ENCODE measurements around the gene CYB5A.
"Not testable (repeated sequence)": the region's sequence is repeated elsewhere in the genome, so short reads cannot be mapped to it uniquely, and the experiment has no call there.

CYB5A gene, protein sequence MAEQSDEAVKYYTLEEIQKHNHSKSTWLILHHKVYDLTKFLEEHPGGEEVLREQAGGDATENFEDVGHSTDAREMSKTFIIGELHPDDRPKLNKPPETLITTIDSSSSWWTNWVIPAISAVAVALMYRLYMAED

DNA sequence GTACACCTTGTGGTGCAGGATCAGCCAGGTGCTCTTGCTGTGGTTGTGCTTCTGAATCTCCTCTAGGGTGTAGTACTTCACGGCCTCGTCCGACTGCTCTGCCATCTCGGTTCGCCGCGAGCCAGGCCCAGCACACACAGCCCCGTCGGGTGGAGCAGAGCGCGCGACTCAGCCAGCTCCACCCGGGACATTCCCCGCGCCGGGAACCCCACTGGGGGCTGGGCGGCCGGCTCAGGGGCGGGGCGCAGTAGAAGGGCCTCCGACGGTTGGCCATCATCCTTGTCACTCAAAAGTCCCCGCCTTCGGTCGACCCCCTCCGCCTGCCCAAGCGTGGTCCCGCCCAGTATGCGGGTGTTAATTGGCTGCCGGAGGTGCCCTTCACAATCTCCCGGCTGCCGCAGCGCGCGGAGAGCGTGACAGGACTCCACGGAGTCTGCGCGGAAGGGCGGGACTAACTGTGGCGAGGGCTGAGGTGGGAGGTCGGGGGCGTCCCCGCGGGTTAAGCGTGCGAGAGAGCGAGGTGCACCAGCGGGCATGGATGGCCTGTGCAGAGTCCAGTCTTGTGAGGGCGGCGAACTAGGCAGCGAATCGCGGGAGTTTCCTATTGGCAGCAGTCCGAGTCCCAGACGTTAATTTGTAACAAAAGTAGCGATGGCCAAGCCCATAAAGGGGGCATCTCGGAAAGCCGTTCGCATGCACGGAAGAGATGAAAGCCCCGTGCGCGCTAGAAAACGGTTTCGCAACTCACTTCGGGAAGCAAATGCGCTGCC, at the start of gene CYB5A:
Gene CYB5A, minus strand, starts transcription at position 193 of the 770 bp plus-strand sequence. Its CDS starts 88 bp downstream, at position 105.
- peak; percentile 98 for DNase-seq

DNA sequence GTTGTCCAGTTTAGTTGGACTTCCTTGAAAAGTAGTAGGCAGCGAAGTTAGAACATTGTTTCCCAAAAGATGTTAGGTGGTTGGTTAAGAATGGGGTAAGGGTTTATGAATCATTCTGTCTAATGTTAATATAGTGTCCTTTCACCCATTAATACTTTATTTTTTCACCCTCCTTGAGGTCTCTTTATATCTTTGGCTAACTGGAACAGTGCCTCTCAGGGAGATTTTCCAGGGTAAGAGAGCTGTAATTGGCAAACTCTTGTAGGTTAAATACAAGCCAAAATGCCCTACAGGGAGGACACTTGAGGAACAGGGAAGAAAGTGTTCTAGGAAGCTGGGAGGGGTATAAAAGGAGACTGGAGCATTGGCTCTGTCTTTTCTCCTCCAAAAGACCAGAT, 46.1 kb upstream of the CYB5A start:
- no peak for DNase-seq

DNA sequence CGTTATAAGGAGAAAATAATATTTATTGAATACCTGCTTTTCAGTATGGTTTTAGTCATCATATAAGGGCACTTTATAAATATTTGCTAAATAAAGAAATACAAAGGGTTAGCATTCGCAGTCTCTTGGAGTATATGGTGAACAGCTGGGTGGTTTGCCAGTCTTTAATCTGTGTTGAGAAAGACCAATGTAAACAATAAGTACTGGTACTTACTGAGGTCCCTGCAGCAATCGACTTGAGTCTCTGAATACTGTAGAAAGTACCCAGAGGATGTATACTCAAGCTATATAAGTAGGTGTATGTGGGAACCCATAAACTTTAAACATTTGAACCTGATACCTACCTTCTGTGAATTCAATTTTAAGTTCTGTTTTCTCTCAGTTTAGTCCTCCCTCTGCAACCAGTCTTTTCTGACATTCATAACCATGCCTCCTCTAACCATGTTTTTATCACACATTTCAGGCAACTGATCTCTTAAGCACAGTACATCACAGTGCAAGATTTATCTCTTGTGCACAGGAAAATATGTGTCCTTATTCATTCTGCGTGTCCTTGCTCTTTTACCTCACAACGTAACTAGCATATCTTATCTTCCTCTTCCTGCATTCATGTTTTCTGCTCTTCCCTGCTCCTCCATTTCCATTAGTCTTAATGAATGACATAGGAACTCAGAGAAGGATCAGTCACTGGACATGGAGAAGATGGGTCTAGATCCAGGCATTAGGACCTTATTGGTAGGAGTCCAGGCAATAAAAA, 45.6 kb upstream of the CYB5A start:
- DNase-seq: no peak

DNA sequence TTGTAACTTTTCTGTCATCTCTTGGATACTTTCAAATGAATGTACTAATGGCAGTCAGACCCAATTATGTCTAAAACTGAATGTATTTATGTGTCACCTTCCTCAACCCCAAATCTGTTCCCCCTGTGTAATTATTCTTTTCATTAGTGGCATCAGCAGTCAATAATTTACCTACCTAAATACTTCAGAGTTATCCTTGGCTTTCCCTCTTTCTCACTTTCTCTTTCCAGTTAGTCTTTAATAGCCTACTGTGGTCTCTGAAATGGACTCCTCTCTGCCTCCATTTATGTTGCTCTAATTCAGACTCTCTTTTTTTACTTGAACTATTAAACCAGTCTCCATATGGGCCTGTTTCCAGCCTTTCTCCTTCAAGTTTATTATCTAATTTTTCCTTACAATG, 44.9 kb upstream of the CYB5A start:
- DNase-seq: no peak

DNA sequence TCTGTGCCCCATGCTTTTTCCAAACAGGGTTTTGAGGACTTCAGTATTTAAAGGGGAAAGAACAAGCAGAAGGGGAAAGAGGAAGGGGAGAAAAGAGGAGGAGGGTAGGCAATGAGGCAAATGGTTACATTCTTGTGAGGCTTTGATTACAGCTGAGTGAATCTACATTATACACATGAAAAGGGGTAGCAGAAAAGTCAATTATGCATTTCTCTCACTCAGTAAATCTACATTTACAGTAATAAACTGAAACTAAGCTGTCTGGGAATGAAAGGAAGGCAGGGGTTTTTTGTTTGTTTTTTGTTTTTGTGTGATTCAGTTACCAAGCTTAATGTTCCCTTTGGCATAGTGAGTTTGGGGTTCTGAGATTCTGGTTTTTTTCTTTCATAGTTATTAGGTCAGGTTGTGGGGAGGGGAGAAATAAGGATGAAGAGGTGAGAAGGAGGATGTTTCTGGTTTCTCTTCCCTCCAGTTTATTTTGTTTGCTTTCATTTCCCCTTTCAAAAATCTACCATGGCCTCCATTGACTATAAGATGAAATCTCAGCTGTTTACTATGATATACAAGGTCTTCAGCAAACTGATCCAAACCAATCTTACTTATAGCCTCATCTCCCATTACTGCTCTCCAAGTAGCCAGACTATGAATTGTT, 42.6 kb upstream of the CYB5A start:
- DNase-seq: no peak

DNA sequence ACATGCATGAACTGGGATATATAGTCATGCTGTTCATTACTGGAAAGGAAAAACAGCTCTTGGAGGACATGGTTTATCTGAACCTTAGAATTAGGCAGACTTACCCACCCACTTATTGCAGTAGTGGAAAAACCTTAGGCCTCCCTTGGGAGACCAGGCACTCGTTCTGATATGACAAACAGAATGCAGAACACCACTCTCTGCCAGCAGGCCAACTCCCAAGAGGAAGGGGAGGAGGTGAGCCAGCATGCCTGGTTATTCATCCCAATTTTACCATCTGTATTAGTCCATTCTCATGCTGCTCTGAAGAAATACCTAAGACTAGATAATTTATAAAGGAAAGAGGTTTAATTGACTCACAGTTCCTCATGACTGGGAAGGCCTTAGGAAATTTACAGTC, 41.3 kb upstream of the CYB5A start:
- no peak for DNase-seq

DNA sequence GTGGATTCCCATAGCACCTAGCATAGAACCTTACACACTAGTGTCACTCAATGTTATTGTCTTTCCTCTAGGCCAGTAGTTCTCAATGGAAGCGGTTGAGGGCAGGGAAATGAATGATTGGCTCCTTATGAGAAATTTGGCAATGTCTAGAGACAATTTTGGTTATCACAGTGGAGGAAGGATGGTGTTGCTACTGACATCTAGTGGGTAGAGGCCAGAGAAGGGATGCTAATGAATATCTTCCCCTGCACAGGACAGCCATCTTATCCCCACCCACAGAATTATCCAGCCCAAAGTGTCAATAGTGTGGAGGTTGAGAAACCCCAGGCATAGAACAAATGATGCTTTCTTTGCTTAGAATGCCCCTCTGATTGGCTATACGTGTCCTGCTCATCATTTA, 39.6 kb upstream of the CYB5A start:
- DNase-seq: no peak

DNA sequence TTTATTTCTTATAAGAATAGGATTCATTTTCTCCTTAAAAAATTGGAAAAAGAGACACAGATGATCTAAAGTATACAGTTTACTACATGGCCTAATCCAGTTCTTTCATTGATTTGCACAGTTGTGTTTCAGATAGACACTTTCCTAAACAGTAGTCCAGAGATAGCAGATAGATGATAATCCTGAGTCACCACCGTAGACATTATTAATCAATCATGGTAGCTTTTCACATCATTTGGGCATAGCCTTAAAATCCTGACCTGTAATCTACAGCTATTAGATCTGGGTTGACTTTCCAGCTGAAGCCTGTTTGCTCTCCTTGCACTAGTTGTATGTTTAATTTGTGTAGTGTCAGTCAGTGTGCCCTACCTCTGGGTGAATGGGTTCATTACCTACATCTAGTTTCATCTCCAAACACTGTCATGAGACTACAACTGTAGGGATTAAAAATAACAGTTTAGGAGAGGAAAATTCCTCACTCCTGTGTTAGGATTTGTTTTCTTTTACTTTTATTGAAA, 38.0 kb upstream of the CYB5A start:
- DNase-seq: no peak

DNA sequence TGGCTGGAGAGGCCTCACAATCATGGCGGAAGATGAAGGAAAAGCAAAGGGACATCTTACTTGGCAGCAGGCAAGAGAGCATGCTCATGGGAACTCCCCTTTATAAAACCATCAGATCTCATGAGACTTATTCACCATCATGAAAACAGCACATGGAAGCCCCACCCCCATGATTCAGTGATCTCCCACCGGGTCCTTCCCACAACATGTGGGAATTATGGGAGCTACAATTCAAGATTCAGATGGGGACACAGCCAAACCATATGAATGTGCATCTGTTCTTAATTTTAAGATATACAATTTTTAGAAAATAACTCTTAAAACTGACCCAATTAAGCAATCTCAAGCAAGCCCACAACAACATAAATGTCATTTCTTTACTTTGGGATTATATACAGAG, 36.4 kb upstream of the CYB5A start:
- no peak for DNase-seq

DNA sequence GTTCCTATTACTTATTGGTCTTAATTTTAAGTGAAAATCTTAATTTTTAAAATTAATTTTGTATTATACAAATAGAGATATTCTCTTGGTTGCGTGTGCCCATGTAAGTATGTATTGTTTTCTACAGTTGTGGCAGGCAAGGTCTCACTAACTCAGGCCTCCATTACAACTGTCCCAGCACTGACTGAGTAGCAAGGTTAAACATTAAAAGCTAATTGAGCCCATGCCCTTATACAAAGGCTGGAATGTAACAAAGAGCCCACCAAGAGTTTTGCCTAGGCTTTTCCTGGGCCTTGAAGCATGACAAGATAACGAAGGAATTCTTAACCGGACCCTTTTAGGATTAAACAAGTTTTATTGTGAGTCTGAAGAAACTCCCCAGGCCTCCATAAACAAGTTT, 35.0 kb upstream of the CYB5A start:
- not testable (repeated sequence) for DNase-seq

DNA sequence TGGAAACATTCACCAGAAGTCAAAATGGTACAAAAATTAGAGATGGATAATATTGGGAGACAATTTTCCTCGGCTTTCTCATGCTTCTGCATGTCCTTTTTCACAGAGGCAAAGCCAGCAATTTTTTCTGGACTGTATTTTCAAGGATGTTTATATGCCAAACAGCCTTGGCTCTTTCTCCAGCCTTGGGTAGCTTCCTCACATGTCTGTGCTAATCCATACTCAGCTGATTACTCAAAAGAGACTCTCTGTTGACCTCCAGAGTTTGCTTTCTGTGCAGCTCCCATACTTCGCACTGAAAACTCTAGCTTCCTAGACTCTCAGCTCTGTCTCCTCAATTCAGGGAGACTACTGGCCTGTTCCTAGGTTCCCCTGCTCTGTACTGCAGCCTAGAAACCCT, 34.5 kb upstream of the CYB5A start:
- DNase-seq: no peak

DNA sequence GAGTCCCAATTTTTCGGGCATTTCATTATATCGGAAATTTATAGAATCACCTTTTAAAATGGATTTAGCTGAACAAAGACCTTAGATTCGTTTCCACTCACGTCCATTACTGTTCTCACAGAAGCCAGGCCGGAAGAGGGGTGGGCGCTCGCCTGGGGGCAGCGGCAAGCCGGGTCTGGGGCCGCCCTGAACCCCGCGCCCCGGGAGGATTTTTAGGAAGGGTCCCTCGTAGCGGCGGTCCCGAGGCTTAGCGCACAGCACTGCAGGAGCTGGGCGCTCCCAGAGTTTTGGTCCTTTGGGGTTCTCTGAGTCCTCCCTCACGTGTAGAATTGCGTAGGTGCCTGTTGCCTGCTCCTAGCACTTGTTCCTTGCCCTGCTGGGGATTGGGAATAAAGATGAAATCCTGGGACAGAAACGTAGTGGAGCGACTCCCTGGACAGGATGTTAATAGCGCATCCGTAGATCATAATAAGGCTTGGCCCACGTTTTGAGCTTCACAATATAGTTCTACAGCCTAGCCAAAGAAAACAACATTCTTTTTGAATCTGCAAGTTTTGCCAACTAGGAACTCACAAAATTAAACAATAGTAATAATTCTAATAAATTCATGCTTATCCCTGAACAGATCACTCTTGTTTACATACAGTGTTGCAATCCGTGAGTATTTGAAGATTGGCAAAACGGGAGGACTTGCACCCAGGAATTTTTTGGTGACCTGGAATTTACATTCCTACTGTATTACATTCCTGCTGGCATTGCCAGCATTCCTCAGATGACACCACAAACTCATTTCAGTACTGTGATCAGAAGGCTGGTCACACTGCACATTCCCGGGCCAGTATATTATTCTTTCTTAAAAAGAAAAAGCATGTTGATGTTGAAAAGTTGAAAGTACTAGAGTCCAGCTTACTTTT, 24.8 kb upstream of the CYB5A start:
- DNase-seq: no peak

DNA sequence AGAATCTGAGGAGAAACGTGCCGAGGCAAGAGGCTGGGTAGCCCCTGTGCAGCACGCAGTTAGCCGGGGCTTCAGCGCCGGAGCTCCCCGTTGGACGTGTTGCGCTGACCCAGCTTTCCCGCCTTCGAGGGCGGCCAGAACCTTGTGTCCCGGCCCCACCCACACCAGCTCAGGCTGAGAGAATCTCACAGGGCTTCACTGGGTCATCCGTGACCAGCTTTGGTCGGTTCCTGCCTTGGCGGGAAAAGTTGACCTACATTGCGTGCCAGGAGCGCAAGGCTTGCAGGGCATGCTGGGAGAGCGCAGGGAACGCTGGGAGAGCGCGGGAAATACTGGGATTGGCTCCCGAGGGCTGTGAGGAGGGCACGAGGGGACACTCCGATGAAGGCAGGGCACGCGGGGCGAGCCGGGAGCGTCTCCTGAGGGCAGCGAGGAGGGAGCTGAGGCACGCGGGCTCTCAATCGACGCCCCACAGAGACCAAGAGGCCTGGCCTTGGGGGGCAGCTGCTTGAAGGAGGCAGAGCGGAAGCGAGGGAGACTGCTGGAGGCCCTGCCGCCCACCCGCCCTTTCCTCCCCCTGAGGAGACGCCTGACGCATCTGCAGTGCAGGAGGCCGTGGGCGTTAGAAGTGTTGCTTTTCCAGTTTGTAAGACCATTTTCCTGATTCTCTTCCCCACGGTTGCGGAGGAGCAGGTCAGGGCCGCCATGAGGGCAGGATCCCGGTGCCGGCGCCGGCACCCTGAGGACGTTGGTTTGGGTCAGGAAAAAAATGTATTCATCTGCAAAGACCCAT, 23.9 kb upstream of the CYB5A start, which contains the start of gene C18orf63:
Gene C18orf63, plus strand, starts transcription at position 376 of the 793 bp plus-strand sequence. CDS start 2,027 bp downstream, outside the sequence.
- no peak for DNase-seq

DNA sequence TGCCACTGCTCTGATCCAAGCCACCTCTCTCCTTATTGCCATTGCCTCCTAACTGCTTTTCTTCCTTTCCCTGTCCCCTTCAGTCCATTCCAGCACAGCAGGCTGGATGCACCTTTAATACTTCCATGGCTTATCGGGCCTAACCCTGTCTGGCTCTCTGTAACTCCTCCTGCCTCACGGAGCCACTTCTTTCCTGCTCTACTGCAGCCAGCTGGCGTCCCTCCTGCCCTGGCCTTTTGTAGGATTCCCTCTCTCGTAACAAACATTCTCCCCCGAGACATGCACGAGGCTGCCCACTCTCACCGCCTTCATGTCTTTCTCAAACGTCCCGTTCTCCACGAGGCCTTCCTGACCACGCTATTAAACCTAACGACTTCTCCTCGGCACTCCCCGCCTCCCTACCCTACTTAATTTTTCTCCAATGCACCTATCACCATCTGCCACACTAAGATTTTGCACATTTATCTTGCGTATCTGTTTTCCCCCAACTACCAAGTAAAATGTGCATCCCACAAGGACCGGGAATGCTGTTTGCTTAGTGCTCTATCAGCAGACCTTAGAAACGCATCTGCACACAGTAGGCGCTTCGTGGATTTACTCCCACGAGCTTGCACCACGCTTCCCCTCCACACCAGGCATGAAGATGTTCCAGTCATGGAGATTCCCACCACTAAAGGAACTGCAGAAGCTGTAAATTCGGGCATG, 23.1 kb upstream of the CYB5A start:
- no peak for DNase-seq

DNA sequence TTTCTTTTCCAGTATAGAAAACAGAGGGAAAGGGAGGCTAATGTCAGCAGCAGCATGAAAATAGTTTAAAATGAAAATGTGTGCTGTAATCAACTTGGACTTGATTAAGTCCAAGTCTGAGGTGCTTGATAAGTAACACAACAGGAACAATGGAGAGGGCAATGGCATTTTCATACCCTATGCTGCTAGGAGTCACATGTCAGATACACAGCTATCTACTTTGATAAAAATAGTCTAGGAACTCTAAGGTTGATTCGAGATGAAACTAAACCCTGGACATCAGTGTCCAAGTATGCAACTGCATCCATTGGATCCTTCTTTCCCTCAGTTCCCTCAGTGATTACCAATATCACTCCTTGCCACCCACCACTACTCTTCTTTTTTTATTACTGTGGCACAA, 19.2 kb upstream of the CYB5A start:
- no peak for DNase-seq

DNA sequence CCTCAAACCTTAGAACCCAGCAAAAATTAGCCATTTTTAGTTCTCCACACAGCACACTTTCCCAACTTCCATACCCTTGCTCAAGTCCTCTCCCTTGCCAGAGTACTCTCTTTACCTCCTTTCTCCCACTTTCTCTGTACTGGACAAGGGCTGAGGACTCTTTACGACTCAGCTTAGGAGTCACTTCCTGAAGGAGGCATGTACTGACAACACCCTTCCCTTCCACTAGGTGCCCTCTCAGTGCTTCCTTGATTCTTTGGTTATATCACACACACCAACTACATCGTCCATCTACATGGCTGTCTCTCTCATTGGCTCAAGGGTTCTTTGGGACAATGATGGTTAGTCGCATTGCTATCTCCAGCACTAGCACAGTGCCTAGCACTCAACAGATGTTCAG, 18.6 kb upstream of the CYB5A start:
- DNase-seq: no peak

DNA sequence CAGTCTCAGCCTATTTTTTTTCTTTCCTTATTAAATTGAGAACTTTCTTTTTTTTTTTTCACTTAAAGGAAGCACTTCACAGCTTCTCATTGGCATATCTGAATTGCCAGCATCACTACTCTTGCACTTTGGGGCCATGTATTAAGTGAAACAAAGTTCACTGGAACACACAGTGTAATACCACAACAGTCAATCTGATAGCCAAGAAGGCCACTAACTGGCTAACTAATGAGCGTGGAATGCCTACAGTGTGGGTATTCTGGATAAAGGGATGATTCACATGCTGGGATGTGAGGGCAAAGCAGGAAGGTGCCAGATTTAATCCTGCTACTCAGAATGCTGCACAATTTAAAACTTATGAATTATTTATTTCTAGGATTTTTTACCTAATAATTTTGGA, 12.2 kb upstream of the CYB5A start:
- no peak for DNase-seq

DNA sequence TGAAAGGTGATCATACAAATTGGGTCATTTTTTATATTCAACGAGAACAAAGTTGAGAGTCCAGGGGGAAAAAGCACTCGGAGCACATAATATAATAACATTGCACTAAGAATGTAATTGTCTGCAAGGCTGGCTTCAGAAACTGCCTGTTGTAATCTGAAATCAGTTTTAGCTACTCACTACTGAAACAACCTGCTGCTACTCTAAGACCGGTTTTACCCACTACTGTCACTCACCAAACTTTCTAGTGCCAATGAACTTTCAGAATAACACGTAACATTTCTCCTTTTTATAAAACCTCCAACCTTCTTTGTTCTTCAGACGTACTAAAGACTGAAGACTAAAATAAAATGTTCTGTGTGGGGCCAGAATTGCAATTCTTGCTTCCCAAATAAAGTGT, 11.5 kb upstream of the CYB5A start:
- no peak for DNase-seq

DNA sequence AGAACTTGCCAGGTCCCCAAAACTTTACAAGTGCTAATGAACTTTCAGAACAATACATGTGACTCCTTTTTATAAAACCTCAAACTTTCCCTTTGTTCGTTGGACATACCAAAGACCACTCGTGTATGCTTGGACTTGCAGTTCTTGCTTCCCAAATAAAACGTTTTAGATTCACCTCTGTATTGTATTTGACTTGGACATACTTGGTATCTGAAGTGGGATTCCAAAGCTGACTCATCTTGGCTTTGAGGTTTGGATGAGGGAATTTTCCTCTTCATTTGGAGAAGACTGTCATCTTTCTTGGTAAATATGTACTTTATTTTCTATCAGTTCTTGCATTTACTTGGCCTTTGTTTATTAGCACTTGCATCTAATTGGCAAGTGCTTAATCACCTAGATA, 8.0 kb upstream of the CYB5A start:
- no peak for DNase-seq

DNA sequence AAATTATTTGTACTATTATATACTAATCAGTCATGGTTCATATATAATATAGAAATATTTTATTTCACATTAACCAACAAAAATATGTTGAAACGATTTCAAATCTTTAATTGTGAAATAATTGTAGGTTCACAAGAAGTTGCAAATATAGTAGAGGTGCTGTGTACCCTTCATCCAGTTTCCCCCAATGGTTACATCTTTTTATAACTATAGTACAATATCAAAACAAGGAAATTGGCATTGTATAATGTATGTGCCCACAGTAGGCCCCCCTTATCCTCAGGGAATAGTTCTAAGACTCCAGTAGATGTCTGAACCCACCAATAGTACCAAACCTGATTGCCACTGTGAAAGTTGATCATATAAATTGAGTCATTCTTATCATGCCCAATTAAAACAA, 7.4 kb upstream of the CYB5A start:
- DNase-seq: no peak

DNA sequence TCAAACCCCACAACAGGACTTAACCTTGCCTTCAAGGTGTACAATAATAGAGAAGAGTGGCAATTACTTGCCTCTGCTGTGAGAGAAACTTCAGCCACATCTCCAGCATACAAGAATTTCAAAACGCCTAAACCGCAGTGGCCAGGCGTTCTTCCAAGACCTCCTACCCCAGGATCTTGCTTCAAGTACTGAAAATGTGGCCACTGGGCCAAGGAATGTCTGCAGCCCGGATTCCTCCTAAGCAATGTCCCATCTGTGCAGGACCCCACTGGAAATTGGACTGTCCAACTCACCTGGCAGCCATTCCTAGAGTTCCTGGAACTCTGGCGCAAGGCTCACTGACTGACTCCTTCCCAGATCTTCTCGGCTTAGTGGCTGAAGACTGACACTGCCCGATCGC, 2.8 kb upstream of the CYB5A start:
- DNase-seq: no peak

All from stimulated activated CD4-positive, alpha-beta T cell treated with anti-CD3 and anti-CD28 coated beads, Interleukin-4, amount 100 ng/mL, for 4 hours (primary cell).